ENCODE data around the gene DSE.

The DSE gene

GRCh38 chr6:116382587-116382986, 11.8 kb downstream of the DSE start:
- no peak for DNase-seq
- intact Hi-C loops (cut with DNase I) = no loop called here

DNA sequence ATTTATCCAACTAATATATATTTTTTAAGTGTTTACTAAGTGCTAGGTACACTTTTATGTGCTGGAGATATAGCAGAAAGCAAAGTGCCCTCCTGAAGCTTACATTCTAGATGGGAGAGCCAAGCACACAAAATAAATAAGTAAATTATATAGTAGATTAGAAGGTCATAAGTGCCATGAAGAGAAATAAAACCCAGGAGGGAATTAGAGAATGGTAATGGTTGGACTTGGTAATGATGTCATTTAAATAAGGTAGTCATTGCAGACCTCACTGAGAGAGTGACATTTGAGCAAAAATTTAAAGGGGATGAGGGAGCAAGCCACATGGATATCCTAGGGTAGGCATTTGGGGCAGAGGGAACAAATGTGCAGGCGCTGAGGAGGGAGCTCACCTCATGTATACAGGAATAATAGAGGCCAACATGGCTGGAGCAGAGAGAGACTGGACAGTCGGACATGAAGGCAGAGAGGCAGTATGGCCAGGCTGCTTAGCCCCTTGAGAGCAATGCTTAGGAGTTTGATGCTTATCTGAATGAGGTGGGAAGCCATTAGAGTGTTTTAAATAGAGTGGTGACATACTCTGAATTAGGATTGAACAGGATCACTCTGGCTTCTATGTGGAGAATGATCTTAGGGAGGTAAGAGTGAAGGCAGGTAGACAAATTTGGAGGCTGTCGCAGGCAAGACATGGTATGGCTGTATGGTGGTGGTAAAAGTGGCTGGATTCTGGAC, 14.1 kb downstream of the DSE start:
- DNase-seq = no peak
- intact Hi-C loops (cut with DNase I) = no loop called here

DNA sequence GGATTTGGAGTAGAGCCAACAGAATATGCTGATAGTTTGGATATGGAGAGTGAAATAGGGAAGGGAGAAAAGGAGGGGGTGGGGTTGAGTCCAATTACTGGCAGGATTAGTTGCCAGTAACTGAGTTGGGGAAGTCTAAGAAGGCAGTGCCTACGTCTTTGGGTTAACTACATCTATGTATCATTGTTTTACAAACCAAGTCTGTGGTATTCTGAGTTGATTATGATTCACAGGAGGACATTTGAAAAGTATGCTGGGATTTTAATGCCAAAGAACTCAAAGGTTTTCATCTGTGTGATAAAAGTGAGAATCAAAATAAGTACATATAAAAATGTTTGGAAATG, 14.7 kb downstream of the DSE start:
- intact Hi-C loops (cut with DNase I) = no loop called here
- DNase-seq = no peak

GRCh38 chr6:116385921-116386320, 15.2 kb downstream of the DSE start:
- intact Hi-C loops (cut with DNase I) = no loop called here
- no peak for DNase-seq

DNA sequence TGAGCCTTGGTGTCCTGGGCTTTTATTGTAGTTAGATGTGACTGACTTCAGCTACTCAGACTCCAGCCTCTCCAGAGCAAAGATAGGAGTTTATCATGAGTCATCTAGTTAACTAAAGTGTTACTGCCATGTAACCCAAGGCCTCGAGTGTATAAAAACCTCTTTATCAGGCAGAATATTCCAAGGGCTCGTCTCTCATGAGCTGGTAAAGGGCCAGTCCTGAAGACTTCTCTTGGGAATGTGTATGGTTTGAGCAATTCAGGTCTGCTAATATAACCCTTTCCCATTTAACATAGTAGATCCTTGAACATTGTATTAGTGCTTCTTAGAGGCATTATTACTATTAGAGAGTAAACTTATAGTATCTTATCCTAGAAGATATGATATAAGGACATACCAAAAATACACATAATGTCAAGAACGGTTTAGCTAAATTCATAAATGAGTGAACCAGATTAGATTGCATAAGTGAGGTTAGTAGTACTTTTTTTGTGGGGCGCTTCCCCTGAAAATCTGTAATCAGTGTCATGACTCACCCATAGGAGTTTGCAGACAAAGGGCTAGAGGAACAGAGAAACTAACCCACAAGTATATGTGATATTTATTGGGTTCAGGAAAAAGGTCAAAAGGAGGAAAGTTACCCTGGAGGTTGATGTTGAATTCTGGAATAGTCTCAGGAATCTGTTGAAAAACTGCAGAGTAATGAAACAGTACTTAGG, 16.0 kb downstream of the DSE start:
- intact Hi-C loops (cut with DNase I) = no loop called here
- no peak for DNase-seq

DNA sequence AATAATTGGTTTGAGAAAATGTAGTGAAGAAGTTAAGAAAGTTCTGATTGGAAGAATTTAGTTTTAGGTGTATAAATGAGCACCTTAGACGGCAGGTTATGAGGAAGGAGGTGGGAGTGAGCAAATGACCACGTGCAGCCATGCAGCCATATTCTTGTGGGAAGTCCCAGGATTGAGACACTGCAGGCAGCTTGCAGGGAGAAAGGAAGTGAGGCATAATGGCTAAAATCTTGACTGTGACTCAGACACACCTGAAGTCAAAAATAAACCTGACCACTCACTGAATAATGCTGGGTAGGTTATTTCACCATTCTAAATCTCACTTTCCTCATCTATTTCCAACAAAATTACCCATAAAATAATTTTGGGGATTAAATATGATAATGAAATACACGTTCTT, 16.6 kb downstream of the DSE start:
- DNase-seq = no peak

DNA sequence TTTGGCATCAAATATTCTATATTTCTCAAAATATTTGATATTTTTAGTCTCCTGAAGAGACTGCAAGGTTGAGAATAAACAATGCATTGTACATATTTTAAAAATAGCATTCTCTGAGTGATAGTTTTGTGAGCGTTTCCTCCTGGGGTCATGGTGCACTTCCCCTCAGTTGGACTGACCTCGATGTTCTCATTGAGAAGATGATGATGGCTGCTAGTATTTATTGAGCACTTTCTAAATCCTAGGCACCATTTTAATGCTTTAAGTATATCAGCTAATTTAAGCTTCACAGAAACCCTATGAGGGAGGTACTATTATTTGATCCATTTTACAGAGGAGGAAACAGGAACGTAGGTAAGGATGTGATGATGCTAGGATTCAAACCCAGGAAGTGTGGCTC, 18.2 kb downstream of the DSE start:
- intact Hi-C loops (cut with DNase I) = no loop called here
- no peak for DNase-seq

More for the DNA sequence above, 16.6 kb downstream of the DSE start:
- intact Hi-C loops (cut with DNase I) = no loop called here

DNA sequence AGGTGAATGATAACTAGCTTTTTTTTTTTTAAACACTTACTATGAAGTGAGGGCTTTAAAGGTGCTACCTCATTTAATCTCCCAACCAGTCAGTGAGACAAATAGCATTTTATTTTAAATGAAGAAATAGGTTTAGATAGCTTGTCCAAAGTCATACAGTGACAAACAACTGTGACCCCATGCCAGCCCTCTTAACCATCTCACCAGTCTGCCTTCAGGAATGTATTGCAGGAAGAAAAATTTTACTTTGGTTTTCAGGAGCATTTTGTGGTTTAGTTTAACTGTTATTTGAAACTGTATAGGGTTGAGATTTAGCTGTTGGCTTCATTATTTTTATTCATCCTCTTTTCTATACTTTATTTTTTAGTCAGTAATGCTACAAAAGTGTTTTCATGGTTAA, 18.6 kb downstream of the DSE start:
- intact Hi-C loops (cut with DNase I) = no loop called here
- no peak for DNase-seq

DNA sequence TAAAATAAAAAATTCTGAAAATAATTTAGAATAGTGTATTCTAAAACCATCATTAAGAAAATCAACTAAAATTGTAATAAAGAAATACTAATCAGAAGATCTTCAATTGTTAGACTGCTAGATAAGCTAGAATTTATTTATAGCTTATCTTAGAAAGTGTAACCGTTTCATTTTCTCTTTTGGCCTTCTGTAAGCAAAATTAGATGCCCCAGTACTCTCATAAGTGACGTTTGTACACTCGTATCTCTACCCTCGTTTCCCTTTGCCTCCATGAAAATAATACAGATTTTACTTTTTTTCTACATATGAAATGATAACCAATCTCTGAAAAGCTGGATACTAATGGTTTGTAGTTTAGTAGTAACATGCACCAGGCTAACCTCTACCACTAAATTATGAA, 19.8 kb downstream of the DSE start:
- intact Hi-C loops (cut with DNase I) = no loop called here
- DNase-seq = no peak

DNA sequence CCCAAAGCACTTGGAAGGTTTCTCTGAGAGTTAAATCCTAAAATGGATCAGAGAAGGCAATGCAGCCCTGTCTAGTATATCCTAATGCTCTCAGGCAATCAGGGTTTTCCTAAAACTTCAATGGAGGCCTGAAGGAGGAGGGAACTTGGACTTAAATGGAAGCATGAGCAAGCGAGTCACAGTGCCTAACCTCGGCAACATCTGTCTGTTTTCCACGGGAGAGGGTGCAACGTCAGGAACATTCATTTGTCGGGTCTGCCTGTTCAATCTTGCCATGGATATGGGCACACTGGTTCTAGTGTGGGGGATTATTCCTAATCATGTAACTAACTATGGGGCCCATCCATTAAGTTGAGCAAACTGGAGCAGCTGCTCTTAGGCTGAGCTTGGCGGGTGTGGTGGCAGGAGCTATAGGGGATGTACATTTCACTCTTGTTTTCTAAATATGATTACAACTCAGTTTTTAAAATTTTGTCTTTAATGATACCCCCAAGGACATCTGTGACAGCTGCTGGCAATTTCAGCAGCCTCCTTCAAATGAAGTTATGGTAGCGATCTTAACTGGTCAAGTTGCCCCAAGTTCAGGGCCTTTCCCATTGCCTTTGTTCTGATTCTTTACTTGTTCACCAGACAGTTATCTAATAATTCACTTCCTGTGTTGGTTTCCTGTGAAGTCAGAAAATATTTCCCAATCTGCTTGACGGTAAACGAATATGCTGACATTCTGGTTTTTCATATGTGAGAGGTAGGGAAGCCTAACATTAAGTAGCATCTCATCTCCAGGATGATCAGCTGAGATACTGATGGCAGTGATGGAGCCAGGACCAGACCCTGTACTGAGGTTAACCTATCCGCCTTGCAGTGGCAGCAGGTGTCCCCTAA, 21.6 kb downstream of the DSE start:
- intact Hi-C loops (cut with DNase I) = no loop called here
- DNase-seq = no peak

DNA sequence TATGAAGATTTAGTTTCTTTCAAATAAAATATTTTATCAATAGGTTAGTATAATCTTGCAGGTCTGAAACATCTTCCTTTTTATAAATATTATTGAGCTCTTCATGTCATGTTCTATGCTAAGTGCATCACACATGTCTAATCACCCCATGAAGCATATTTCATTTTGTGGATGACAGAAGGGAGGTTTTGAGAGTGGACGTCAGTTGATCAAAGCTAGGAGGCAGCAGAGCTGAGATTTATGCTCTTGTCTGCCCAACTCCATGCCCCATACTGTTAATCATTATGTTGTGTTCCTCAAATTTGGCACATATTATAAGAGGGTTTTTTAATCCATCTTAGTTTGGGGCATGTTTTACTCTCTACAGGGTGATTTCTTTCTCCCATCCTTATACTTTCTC, 22.7 kb downstream of the DSE start:
- DNase-seq = no peak
- intact Hi-C loops (cut with DNase I) = no loop called here

DNA sequence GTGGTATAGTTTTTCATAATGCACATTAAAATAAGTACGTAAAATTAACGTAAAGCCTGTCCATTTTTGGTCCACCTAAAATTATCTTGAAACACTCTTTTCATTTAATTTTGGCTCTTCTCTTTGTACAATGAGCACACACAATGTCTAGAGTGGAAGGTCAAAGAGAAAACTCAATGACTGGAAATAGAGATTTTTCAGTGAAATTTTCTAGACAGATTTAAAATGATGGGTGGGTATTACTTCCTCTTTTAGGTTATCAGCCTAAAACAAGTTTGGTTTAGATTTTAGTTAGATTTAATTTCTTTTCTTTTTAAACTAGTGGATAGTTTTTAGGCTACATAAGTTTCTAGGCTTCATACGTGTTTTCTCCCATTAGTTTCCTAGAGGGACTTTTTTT, 24.9 kb downstream of the DSE start:
- no peak for DNase-seq

GRCh38 chr6:116396441-116396840, 25.7 kb downstream of the DSE start:
- intact Hi-C loops (cut with DNase I) = no loop called here
- no peak for DNase-seq

More for the DNA sequence above, 24.9 kb downstream of the DSE start:
- intact Hi-C loops (cut with DNase I) = no loop called here

GRCh38 chr6:116397914-116398313, 27.2 kb downstream of the DSE start:
- intact Hi-C loops (cut with DNase I) = no loop called here
- DNase-seq = no peak

DNA sequence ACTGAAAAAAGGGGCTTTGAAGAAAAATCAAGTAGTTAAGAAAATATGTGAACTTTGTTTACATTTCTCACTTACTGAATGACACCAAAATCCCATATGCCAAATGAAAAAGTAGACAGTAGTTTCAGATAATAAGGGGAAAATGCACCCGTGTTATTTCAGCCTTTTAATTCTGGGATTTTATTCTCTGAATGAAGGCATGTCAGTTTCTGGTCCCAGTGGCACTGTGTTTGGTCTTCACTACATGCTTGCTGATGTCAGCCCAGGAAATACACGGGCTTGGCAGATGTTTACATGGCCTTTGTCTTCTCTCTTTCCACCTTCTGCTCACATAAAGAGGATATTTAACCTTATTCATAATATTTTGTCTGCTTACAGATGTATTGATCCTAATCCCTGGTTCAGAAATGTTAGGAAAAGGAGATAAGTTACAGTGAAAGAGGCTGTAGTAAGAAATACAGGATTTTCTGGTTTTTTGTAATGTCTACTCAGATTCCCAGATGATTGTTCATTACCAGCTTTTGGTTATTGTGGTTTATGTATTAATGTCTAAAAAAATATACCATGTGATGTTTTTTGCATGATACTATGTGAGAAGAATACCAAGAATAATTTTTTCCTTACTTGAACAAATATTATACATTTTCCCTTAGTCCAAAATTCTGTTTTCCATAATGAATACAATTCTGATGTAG, 27.7 kb downstream of the DSE start:
- intact Hi-C loops (cut with DNase I) = no loop called here
- no peak for DNase-seq

GRCh38 chr6:116399287-116399686, 28.5 kb downstream of the DSE start:
- intact Hi-C loops (cut with DNase I) = no loop called here
- no peak for DNase-seq

- intact Hi-C loops (cut with DNase I) = no loop called here
- DNase-seq = no peak
Measured at GRCh38 chr6:116400328-116400727, 29.6 kb downstream of the DSE start.

DNA sequence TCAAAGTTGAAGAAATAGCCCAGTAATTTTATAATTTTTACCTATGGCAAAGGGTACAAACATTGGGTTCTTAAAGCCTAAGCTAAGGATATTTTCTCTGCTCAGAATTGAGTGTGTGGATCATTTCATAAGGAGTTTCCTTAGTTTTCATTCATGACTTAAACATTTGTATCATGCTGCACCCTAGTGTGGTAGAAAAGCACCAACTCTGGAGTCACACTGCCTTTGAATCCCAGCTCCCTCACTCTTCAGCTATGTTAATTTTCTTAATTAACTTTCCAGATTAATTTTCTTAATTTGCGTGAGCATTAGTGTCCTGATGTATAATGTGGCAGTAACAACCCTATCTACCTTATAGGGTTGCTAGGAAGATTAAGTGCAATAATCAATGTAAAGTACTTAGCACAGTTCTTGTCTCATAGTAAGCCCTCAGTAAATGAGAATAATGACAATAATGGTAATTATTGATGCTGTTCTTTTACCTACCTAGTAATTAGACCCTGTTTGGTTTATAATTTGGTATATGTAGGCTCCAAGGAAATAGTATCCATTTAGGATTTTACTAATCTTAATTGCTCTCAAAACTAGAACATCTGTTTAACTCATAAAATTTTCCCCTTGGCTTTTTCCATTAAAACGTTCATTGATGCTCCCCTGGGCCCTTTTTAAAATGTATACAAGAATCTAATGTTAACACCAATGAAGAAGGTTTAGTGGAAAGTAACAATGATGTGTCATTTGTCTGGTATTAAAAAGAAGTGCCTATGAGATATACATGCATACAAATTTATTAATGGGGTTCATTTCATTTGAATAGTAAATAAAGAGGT, 31.6 kb downstream of the DSE start:
- intact Hi-C loops (cut with DNase I) = no loop called here
- DNase-seq = no peak

DNA sequence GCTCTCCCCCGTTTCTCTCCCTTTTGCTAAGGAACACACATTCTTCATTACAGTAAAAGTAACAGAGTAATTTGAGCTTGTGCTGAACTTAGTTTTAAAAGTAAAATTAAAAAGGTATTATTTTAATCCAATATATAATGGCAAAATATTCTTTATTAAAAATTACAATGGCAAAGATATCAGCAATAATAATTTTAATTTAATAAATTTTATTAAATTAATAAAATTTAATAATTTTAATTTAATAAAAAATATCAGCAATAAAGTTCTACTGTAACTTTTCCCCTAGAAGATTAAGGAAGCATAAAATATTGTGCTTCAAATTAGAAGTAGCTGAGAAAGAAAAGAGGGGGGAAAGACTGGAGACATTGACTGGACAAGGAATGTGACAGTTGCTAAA, 32.5 kb downstream of the DSE start:
- intact Hi-C loops (cut with DNase I) = no loop called here
- no peak for DNase-seq

Data from head of caudate nucleus (tissue), 42 donors.